Activated CD4-positive, alpha-beta T cell treated with anti-CD3 and anti-CD28 coated beads for 36 hours (primary cell): ENCODE data around the gene MARVELD1. TPM values are rescaled to one million over a fixed set of nuclear protein-coding genes. Genes with fewer than 3 reads are reported as not detected.

Source experiments
- ATAC-seq: fragments of 200-7000 bp; cut with Tn5 transposase; one replicate; pipeline ENCODE4 v1.10.0; 2021; ENCODE audit warnings: mild to moderate bottlenecking, moderate library complexity
- CTCF ChIA-PET: fragments of 350-600 bp; sonication (Branson Sonifier 250); formaldehyde crosslinking; loops from one replicate; lab custom pipeline; 2021; ENCODE audit warnings: antibody characterized with exemption; lab: Charles Lee
- POLR2A ChIA-PET: fragments of 350-600 bp; sonication (Branson Sonifier 250); formaldehyde crosslinking; loops from one replicate; lab custom pipeline; 2021; ENCODE audit warnings: antibody characterized with exemption, inconsistent platforms; lab: Charles Lee
- DNase-seq: peaks from one replicate; pipeline ENCODE4 v3.0.0-alpha.2; 2020
- H3K27ac Mint-ChIP-seq: one replicate; pipeline ENCODE4 v1.8.0; 2021; ENCODE audit warnings: mixed read lengths
- H3K27me3 Mint-ChIP-seq: one replicate; pipeline ENCODE4 v1.8.0; 2021; ENCODE audit warnings: mixed read lengths
- H3K36me3 Mint-ChIP-seq: one replicate; pipeline ENCODE4 v1.8.0; 2021; ENCODE audit warnings: low read depth, mixed read lengths
- H3K4me1 Mint-ChIP-seq: one replicate; pipeline ENCODE4 v1.8.0; 2021; ENCODE audit warnings: mixed read lengths
- H3K4me3 Mint-ChIP-seq: one replicate; pipeline ENCODE4 v1.8.0; 2021; ENCODE audit warnings: mild to moderate bottlenecking, moderate library complexity, mixed read lengths
- H3K9me3 Mint-ChIP-seq: one replicate; pipeline ENCODE4 v1.8.0; 2021; ENCODE audit warnings: low read depth, mixed read lengths
- intact Hi-C, 2 experiments: fragments of 100-400 bp; cut with DNase I in 1 of 2; cut with micrococcal nuclease in 1 of 2; formaldehyde crosslinking; loops; one replicate each; pipeline versions ENCODE4 v1.14.2 to v1.15.1; 2022 to 2024; cut with DNase I, micrococcal nuclease
- total RNA-seq, 2 experiments: library from RNA; stranded (reverse); gene quantifications; one replicate each; pipeline ENCODE4 v1.2.3, GENCODE V29; 2021

The MARVELD1 gene
- total RNA-seq, 2 experiments from 2014 or later = 1.8 to 1.9 TPM

DNA sequence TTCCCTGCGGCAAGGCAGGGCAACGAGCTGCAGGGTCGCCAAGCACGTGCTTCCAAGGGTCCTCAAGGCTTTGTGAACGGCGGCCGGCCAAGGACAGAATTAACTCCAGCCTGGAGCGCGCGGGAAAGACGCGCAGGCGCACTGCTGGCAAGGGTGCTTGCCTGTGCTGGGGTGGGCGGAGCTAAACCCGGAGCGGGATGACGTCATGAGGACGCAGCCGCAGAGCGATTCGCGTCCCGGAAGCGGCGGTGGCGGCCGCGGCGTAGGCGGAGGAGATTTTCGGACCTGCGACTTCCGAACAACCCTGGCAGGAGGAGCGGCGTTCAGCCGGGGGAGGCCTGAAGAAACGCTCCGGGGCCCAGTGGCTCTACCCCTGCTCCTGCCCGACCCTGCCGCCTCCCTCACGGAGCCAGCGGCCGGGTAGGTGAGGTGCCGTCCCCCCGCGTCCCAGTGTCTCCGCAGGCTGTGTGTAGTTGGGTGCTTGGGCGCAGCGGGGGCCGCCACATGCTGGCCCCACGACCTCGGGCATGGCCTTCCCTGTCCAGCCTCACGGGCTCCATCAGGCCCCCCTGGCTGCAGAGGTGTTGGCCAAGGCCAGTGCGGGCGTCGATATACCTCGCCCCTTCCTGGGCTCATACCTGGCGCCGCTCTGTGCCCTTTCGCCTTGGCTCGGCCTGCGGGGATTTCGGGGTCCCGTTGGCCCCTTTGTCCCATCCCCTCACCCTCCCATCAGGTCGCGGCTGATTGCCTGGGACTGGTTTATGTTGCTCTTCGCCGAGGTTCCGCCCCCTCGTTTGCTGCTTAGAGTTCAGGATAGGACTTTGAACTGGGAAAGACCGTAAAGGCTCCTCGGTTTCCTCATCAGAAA is 23.6 kb downstream of the MARVELD1 start, which contains the start of gene ZFYVE27:
ZFYVE27 (plus strand) TSS at position 227 of the 868 bp plus-strand sequence. CDS start 1,350 bp downstream, outside the sequence.
- H3K4me3 Mint-ChIP-seq = peak within 1 kb of the TSS; percentile 88
- peaks cover 45% of the 10 kb centered on the region for H3K4me1 Mint-ChIP-seq
- no peaks in the 10 kb centered on the region for H3K9me3 Mint-ChIP-seq
- DNase-seq (peak; percentile 98), ATAC-seq (peak; percentile 90)
- H3K27ac Mint-ChIP-seq = peak within 1 kb of the TSS; percentile 93
- H3K36me3 Mint-ChIP-seq = peaks cover 28% of the 10 kb centered on the region
- CTCF ChIA-PET = interaction anchor here (0.7 to 17.4 kb wide), 12 partner anchors 8 to 325 kb away, joined by 3 to 384 read pairs (median 4); partner anchors contain the start of genes AVPI1 and MARVELD1
- H3K27me3 Mint-ChIP-seq = no peaks in the 10 kb centered on the region
- POLR2A ChIA-PET = interaction anchor here (1.2 to 1.5 kb wide), 2 partner anchors 23 to 50 kb away, joined by 6 to 8 read pairs; partner anchors contain the start of genes AVPI1 and MARVELD1
- intact Hi-C loops = loop anchor here (1.0 to 5.0 kb wide), 11 partner anchors 23 to 905 kb away; partner anchors contain the start of genes AVPI1 (in 2 of the 2), FRAT2 (in 1 of the 2), LCOR (in 1 of the 2) and MMS19 (in 1 of the 2)

DNA sequence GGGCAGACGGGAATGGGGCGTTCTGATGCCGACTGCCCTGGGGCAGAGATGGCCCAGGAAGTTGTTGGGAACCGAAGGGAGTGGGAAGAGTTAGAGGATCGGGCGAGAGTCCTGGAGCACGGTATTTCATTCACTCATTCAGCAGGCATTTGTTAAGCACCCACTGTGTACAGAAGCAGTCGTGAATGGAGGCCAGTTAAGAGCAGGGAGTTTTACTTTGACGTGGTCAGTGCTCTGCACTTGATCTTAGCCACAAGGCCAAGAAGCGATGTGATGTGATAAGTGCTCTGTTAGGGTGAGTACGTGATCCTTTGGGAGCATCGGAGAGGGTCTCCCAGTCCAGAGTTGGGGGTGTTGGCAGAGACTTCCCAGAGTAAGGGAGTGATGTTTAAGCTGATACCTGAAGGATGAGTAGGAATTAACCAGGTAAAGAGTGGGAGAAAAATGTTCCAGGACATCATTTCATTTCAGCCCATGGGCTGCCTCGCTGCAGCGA is 24.3 kb downstream of the MARVELD1 start:
- DNase-seq (no peak), ATAC-seq (peak; percentile 27)
- intact Hi-C loops = loop anchor here (1.0 to 5.0 kb wide), 11 partner anchors 24 to 906 kb away; partner anchors contain the start of genes AVPI1 (in 2 of the 2), FRAT2 (in 1 of the 2), LCOR (in 1 of the 2) and MMS19 (in 1 of the 2)
- CTCF ChIA-PET = no interaction called here
- Mint-ChIP-seq H3K36me3 (peaks cover 31% of the 10 kb centered on the region), H3K27me3 (no peaks in the 10 kb centered on the region), H3K27ac (peak overlapping the region; percentile 68), H3K4me3 (peak overlapping the region; percentile 88), H3K9me3 (no peaks in the 10 kb centered on the region), H3K4me1 (peaks cover 47% of the 10 kb centered on the region)
- POLR2A ChIA-PET = no interaction called here

DNA sequence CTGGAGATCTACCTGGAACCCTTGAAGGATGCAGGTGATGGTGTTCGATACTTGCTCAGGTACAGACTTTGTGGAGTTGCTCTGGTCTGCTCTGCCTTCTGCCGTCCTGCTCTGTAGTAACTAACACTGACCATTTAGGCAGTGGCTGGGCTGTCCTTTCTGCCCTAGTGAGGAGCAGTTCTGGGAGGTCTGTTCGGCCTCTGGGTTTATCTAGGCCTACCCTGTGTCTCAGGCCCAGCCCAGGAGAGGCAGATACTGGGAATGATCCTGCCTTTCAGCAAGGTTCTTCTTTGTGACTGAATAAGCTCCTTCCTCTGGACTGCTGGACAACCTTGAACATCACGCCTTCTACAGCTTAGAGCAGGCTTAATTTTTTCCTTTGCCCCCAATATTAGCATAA is 25.1 kb downstream of the MARVELD1 start:
- H3K27me3 Mint-ChIP-seq = no peaks in the 10 kb centered on the region
- H3K27ac Mint-ChIP-seq = no peak overlapping the region
- ChIA-PET POLR2A (no interaction called here), CTCF (interaction anchor here (0.7 kb wide), 1 partner anchor 217 kb away, joined by 4 read pairs; no protein-coding TSS in a partner anchor)
- DNase-seq (no peak), ATAC-seq (no peak)
- peaks cover 50% of the 10 kb centered on the region for H3K4me1 Mint-ChIP-seq
- peak overlapping the region; percentile 88 for H3K4me3 Mint-ChIP-seq
- H3K36me3 Mint-ChIP-seq = peaks cover 36% of the 10 kb centered on the region
- no peaks in the 10 kb centered on the region for H3K9me3 Mint-ChIP-seq
- intact Hi-C loops = loop anchor here in 1 of 2 experiments (5.0 kb wide), 3 partner anchors 119 to 906 kb away; partner anchors contain the start of genes FRAT2 and LCOR

DNA sequence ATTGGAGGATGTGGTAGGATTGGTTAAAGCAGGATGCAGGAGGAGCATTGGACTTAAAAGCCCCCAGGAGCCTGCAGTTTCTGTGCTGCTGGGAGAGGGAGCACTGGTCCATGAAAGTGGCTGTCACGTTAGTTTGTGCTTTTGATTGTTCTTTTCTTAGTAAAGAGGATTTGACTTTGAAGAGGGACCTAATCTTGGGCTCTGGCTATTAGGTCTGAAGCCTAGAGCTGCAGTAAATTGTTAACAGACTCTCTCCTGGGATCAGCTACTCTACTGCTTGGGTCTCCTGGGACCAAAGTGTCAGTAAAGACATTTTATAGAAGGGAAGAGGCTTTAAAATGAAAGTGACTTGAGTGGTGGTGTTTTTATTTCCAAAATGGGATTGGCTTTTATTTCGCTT is 27.1 kb downstream of the MARVELD1 start:
- DNase-seq (no peak), ATAC-seq (no peak)
- ChIA-PET CTCF (interaction anchor here (0.6 to 1.1 kb wide), 3 partner anchors 11 to 169 kb away, joined by 3 read pairs; no protein-coding TSS in a partner anchor), POLR2A (interaction anchor here (0.6 kb wide), 1 partner anchor 36 kb away, joined by 4 read pairs; no protein-coding TSS in a partner anchor)
- peaks cover 52% of the 10 kb centered on the region for H3K36me3 Mint-ChIP-seq
- no peak overlapping the region for H3K27ac Mint-ChIP-seq
- H3K4me3 Mint-ChIP-seq = no peak overlapping the region
- intact Hi-C loops = no loop called here
- no peaks in the 10 kb centered on the region for H3K27me3 Mint-ChIP-seq
- H3K4me1 Mint-ChIP-seq = peaks cover 50% of the 10 kb centered on the region
- no peaks in the 10 kb centered on the region for H3K9me3 Mint-ChIP-seq

DNA sequence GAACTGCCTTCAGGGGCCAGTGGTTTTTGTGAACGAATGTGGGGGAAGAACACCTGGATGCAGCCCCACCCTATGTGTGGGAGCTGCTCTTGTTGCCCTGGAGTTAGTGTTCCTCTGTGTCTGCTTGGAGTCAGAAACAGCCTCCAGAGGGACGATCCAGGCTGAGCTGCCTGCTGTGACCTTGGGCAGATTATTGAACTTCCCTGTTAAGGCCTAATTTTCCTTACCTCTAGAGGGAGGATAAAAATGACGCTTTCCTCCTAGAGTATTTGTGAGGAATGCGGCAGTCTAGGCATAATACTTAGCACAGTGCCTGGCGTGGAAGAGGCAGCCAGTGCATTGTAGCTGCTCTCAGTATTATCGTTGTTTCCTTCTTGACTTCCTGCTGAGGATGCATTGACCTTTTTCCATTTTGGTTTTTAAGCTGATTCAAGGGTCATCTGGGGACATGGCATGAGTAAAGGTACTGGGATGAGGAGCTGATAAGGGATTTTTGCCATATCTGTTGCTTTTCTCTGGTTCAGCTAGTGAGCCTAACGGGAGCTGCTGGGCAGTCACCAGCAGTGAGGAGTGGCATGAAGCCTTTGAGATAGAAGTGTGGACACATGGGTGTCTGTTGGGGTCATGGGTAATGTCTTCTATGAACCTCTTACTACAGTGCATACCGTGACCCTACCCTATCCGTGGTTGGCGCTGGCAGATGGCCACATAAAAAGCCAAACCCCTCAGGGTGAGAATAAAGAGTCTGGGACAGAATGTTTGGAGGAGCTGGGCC is 29.8 kb downstream of the MARVELD1 start:
- ATAC-seq = no peak
- no peak overlapping the region for H3K27ac Mint-ChIP-seq
- H3K9me3 Mint-ChIP-seq = no peaks in the 10 kb centered on the region
- H3K36me3 Mint-ChIP-seq = peaks cover 62% of the 10 kb centered on the region
- ChIA-PET POLR2A (no interaction called here), CTCF (interaction anchor here (0.6 to 2.0 kb wide), 8 partner anchors 12 to 667 kb away, joined by 3 to 10 read pairs (median 4); no protein-coding TSS in a partner anchor)
- peaks cover 32% of the 10 kb centered on the region for H3K4me1 Mint-ChIP-seq
- intact Hi-C loops = no loop called here
- DNase-seq = no peak
- no peak overlapping the region for H3K4me3 Mint-ChIP-seq
- H3K27me3 Mint-ChIP-seq = no peaks in the 10 kb centered on the region

DNA sequence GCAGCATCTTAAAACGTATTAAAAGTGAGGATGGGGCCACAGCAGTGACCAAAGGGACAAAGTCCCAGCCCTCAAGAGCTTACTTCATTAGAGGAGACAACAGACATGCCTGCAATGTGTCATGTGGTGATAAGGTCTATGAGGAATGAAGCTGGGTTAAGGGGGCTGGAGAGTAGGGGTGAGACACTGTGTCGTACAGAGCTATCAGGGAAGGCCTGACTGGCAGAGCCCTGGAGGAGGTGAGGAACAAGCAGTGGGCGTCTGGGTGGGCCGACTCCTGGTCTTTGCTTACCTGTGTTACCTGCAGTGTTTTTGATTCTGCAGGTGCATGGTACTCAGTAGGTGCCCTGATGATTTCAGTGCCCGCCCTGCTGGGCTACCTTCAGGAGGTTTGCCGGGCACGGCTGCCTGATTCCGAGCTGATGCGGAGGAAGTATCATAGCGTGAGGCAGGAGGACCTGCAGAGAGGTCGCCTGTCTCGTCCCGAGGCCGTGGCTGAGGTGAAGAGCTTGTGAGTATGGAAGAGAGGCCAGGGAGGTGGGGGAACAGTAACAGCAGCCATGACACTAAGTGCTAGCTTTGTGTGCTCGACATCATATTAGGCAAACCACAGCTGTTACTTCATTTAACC is 31.0 kb downstream of the MARVELD1 start:
- ChIA-PET POLR2A (no interaction called here), CTCF (interaction anchor here (0.5 to 2.0 kb wide), 10 partner anchors 8 to 325 kb away, joined by 3 to 10 read pairs (median 4); partner anchors contain the start of gene ZFYVE27)
- H3K27me3 Mint-ChIP-seq = no peaks in the 10 kb centered on the region

DNA sequence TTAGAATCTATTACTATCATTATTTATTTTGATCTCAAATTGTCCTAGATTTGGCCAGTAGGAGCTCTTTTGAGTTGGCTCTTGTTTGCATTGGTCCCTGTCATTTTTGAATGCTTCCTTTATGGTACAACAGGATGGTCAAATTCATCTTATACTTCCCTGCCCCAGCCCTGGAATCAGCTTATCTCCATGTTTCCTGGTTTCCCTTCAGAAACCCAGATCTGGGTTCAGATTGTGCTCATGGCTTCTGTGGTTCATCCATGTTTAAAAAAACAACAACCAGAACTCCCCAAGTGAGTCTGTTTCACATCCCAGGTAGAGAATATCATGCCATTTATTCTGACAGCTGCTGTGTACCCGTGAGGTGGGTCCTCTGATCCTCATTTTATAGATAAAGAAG is 34.0 kb downstream of the MARVELD1 start:
- ChIA-PET POLR2A (no interaction called here), CTCF (interaction anchor here (0.8 to 2.0 kb wide), 6 partner anchors 10 to 50 kb away, joined by 3 to 7 read pairs (median 4); no protein-coding TSS in a partner anchor)
- Mint-ChIP-seq H3K36me3 (peaks cover 58% of the 10 kb centered on the region), H3K9me3 (no peaks in the 10 kb centered on the region), H3K27me3 (no peaks in the 10 kb centered on the region), H3K27ac (no peak overlapping the region), H3K4me3 (no peak overlapping the region), H3K4me1 (peaks cover 3% of the 10 kb centered on the region)
- ATAC-seq (no peak), DNase-seq (no peak)
- intact Hi-C loops = no loop called here

More for the DNA sequence above, 31.0 kb downstream of the MARVELD1 start:
- Mint-ChIP-seq H3K27ac (no peak overlapping the region), H3K36me3 (peaks cover 62% of the 10 kb centered on the region), H3K4me1 (peaks cover 25% of the 10 kb centered on the region), H3K9me3 (no peaks in the 10 kb centered on the region), H3K4me3 (no peak overlapping the region)
- ATAC-seq = no peak
- intact Hi-C loops = no loop called here
- no peak for DNase-seq

DNA sequence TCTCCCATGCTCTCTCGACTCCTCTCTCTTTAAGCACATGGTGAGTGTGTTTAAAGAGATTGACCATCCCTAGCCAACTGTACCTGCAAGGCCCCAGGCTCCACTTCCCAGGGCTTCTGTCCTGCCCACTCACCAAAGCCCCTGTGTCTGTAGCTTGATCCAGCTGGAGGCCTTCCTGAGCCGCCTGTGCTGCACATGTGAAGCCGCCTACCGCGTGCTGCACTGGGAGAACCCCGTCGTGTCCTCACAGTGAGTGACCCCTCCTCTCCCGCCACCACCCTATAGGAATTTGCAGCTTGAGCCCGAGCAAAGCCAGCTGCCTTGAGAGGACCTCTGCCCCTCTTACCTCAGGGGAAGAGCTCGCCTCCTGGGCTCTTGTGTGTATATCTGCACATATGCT is 34.6 kb downstream of the MARVELD1 start:
- intact Hi-C loops = no loop called here
- no peaks in the 10 kb centered on the region for H3K9me3 Mint-ChIP-seq
- H3K27ac Mint-ChIP-seq = no peak overlapping the region
- no peak for ATAC-seq
- no peaks in the 10 kb centered on the region for H3K27me3 Mint-ChIP-seq
- no peak for DNase-seq
- peaks cover 3% of the 10 kb centered on the region for H3K4me1 Mint-ChIP-seq
- ChIA-PET CTCF (interaction anchor here (0.5 to 2.0 kb wide), 7 partner anchors 9 to 72 kb away, joined by 3 to 7 read pairs (median 4); no protein-coding TSS in a partner anchor), POLR2A (interaction anchor here (0.7 kb wide), 1 partner anchor 31 kb away, joined by 3 read pairs; no protein-coding TSS in a partner anchor)
- H3K4me3 Mint-ChIP-seq = no peak overlapping the region
- H3K36me3 Mint-ChIP-seq = peaks cover 59% of the 10 kb centered on the region

DNA sequence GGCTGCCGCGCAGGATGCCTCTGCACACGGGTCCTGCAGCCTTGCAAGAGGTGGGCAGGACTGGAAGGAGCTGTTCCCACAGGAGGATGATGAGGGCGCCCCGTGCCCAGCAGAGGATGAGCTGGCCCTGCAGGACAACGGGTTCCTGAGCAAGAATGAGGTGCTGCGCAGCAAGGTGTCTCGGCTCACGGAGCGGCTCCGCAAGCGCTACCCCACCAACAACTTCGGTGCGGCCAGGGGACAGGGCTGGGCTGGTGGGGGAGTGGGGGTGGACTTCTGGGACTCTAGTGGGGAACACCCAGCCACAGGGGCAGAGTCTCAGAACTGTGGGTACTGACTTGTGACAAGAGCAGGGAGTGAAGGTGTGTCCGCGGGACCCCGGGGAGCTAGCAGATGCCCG is 39.4 kb downstream of the MARVELD1 start:
- Mint-ChIP-seq H3K4me1 (no peaks in the 10 kb centered on the region), H3K27me3 (no peaks in the 10 kb centered on the region), H3K4me3 (no peak overlapping the region), H3K36me3 (peaks cover 59% of the 10 kb centered on the region), H3K9me3 (no peaks in the 10 kb centered on the region), H3K27ac (no peak overlapping the region)
- ATAC-seq (no peak), DNase-seq (no peak)
- ChIA-PET CTCF (interaction anchor here (1.1 kb wide), 2 partner anchors 11 to 39 kb away, joined by 3 read pairs; no protein-coding TSS in a partner anchor), POLR2A (no interaction called here)
- intact Hi-C loops = no loop called here

DNA sequence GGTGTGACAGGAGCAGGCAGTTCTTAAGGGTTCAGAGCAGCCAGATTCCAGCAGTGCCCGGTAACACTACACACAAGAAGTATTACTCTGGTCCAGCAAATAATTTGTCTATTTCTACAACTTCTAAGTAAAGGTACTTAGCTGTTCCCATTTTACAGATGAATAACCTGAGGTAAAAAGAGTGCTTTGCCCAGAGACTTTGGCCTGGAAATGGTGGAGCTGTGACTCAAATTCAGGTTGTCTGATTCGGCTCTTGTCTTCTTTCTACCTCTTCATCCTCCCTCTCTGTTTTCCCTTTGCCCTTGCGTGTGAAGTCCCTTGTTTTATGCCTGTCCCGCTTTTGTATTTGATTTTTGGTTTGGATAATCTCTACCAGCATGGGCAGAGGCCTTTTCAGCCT is 41.2 kb downstream of the MARVELD1 start:
- H3K4me1 Mint-ChIP-seq = no peaks in the 10 kb centered on the region
- H3K4me3 Mint-ChIP-seq = no peak overlapping the region
- intact Hi-C loops = no loop called here
- H3K36me3 Mint-ChIP-seq = peaks cover 55% of the 10 kb centered on the region
- H3K9me3 Mint-ChIP-seq = no peaks in the 10 kb centered on the region
- no peak for ATAC-seq
- ChIA-PET POLR2A (no interaction called here), CTCF (interaction anchor here (0.8 kb wide), 1 partner anchor 41 kb away, joined by 4 read pairs; no protein-coding TSS in a partner anchor)
- no peak for DNase-seq
- H3K27ac Mint-ChIP-seq = no peak overlapping the region
- H3K27me3 Mint-ChIP-seq = no peaks in the 10 kb centered on the region
